Stimulated activated CD8-positive, alpha-beta memory T cell treated with anti-CD3 and anti-CD28 coated beads, Interleukin-4, amount 100 ng/mL, for 4 hours (primary cell): Measurements from ENCODE around the gene LIMK2.
A peak's percentile ranks its signal among the peaks of the same experiment; 100 is the strongest.
"Not testable (repeated sequence)": the region's sequence is repeated elsewhere in the genome, so short reads cannot be mapped to it uniquely, and the experiment has no call there.

Experiments
- DNase-seq, 2 donors: peaks; one replicate each; pipeline ENCODE4 v3.0.0-alpha.2; 2020; ENCODE audit warnings: low read depth in 2 of 2, low spot score in 1 of 2

LIMK2 gene

GRCh38 chr22:31211862-31212730, at the start of gene LIMK2:
LIMK2 (plus strand) TSS chr22:31212298; CDS start chr22:31212409, 111 bp downstream.
- peak; percentile 91 to 95 for DNase-seq

DNA sequence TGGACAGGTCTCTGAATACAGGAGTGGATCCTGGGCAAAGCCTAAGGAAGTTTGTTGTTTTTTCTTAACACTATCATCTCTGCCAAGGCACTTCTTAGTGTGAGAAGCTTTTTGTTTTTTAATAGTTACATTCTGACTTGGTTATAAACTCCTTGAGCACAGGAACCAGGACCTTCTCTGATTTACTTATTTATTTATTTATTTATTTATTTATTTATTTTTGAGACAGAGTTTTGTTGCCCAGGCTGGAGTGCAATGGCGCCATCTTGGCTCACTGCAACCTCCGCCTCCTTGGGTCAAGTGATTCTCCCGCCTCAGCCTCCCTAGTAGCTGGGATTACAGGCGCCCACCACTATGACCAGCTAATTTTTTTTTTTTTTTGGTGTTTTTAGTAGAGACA, 41.1 kb upstream of the LIMK2 start:
- DNase-seq, result no peak

DNA sequence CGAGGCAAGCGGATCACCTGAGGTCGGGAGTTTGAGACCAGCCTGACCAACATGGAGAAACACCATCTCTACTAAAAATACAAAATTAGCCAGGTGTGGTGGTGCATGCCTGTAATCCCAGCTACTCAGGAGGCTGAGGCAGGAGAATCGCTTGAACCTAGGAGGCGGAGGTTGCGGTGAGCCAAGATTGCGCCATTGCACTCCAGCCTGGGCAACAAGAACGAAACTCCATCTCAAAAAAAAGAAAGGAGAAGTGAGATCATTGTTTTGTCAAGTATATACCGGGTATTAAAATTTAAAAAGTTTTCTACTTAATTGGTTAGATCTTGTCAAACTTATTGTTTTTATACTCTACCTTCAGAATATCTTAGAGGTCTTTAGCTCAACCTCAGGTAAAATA, 40.4 kb upstream of the LIMK2 start:
- not testable (repeated sequence) for DNase-seq

DNA sequence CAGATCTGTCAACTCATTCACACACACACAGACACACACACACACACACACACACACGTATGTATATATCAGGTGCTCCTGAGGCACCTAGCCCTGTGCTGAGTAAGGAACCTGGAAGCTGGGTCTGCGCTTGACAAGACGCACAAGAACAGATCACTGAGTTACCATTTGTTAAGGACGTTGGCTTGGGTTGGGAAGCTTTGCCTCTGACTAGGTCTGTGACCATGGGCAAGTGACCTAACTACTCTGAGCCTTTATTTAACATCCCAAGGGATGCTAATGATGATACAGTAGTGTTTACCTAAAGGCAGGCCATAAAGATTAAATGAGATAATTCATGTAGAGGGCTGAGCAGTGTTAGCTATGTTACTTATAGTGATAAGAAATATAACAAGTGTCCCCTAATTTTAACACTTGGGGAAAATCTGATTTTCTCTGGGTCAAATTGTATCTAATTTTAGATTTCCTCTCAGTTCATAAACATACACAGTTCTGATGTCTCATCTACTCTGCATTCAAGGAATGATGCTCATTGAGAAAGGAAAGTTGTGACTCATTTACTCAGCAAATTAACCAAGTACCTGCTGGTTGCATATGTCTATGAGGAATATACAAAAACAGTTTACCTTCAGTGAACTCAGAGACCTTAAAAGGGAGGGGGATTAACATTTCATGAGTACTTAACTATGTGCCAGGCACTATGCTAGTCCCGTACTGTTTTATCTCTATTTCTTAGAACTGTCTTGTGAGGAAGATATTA, 38.5 kb upstream of the LIMK2 start:
- no peak for DNase-seq

DNA sequence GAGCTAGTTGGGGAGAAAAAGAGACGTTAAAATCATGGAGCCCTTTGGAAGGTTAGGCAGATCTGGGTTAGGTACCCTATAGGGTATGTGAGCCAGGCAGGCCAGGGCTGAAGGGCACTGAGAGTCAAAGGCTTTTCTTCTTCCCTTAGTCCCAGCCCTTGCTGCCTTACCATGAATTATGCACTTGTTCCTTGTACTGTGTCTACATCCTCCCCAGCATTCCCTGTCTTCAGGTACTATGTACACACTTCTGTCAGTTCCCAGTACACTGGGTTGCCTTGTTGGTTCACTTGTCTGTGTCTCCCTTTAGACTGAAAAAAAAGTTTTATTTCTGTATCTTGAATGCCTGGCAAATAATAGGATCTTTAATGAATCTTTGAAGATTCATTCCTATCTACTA, 35.2 kb upstream of the LIMK2 start:
- no peak for DNase-seq

- DNase-seq, result no peak
Observed at GRCh38 chr22:31177420-31178162, 34.5 kb upstream of the LIMK2 start.

GRCh38 chr22:31178859-31179258, 33.2 kb upstream of the LIMK2 start:
- no peak for DNase-seq

DNA sequence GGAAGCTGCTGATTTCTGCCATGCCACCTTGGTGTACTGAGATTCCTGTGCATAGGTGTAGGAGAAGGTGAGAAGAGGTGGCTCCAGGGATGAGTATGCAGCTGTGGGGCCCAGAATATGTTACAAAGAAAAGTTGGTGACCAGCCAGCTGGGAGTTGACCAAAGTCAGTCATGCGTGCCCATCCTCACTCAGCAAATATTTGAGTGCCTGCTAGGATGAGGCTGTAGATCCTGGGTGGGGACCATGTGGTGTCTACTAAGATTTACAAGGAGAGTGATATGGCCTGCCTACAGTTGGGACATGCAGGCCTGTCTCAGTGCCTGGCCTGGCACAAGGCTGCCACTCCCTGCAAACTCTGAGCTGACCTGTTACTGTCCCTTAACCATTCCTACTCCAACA, 32.8 kb upstream of the LIMK2 start:
- no peak for DNase-seq

DNA sequence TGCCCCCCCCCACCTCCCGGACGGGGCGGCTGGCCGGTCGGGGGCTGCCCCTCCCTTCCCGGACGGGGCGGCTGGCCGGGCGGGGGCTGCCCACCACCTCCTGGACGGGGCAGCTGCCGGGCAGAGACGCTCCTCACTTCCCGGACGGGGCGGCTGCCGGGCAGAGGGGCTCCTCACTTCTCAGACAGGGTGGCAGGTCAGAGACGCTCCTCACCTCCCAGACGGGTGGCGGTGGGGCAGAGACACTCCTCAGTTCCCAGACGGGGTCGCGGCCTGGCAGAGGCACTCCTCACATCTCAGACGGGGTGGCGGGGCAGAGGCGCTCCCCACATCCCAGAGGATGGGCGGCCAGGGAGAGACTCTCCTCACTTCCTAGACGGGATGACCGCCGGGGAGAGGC, 28.1 kb upstream of the LIMK2 start:
- DNase-seq, result no peak

- DNase-seq, result no peak
Observed at GRCh38 chr22:31185056-31185455, 27.0 kb upstream of the LIMK2 start.

DNA sequence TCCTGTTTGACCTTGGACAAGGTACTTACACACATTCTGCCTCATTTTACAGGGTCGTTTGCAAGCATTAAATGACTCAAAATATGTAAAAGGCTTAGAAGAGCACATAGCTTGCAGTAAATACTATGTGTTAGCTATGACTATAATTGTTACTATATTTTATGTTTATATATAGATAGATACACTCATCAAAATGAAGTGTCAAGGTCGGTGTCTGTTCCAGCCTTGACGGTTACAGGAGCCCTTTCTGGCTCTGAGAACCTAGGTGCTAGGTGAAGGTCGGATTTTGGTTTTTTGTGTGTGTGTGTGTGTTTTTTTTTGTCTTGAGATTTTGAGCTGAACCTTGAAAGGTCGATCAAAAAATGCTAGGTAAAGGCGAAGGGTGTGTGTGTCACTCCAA, 24.5 kb upstream of the LIMK2 start:
- no peak for DNase-seq

GRCh38 chr22:31192513-31192912, 19.6 kb upstream of the LIMK2 start:
- no peak for DNase-seq

GRCh38 chr22:31193092-31193491, 19.0 kb upstream of the LIMK2 start:
- no peak for DNase-seq

DNA sequence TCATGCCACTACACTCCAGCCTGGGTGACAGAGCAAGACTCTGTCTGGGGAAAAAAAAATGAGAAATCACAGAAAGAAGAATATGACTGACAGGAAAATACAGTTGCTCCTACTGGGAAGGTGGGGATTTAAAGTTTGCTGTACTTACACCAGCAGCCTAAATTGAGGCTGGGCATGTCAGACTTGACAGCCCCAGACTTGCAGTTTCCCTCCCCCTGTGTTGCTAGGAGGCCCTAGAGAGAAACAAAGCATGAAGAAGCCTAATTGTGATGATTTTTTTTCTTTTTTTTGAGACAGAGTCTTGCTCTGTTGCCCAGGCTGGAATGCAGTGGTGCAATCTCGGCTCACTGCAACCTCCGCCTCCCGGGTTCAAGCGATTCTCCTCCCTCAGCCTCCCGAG, 17.4 kb upstream of the LIMK2 start:
- DNase-seq, result not testable (repeated sequence)

- no peak for DNase-seq
Observed at GRCh38 chr22:31199187-31199586, 12.9 kb upstream of the LIMK2 start.

DNA sequence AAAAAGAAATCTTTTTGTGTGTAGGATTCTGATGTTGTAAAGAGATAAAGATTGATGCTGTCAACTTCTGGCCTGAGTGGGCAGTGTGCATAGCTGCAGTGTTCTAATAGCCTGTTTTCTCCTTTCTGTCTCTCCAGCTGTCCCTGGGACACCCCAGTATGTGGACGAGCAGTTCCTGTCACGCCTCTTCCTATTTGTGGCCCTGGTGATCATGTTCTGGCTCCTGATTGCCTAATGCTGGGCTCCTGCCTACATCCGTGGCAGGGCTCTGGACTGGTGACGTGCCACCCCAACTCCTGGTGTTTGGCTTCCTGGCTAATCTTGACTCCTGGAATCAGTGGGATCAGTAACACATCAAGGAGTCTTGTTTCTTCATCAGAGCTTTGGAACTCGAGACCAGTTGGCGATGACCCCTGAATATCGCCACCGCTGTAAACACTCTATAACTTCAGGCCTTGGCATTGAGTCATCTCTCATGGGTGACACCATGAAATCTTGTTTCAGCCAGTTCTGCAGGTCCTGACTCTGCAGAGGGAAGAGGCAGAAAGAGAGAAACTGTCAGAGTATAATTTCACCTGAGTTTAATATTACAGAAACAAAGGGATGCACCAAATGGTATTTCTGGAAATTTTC, 7.6 kb upstream of the LIMK2 start:
- not testable (repeated sequence) for DNase-seq

- DNase-seq, result not testable (repeated sequence)
Observed at GRCh38 chr22:31205059-31205458, 7.0 kb upstream of the LIMK2 start.

DNA sequence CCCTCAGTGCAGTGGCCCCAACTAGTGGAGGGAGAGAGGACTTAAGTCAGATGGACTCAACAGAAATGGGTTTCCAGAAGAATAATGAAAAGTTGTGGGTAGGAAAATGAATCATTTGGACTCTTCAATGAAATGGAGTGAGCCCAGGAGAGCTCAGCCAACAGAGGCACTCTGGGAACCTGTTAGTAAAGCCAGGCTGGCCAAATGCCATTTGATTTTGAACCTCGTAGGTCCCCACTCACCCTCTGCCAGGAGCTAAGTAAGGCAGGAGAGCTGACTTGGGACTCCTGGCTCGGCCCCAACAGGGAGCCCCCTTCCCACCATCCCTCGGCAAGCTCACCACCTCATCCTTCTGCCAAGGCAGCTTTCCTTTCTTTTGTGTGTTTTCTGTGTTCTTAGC, 5.6 kb upstream of the LIMK2 start:
- DNase-seq, result not testable (repeated sequence)

- DNase-seq, result no peak
Observed at GRCh38 chr22:31206896-31207687, 5.0 kb upstream of the LIMK2 start.
